ENCODE measurements around the gene PSKH1.

DNA sequence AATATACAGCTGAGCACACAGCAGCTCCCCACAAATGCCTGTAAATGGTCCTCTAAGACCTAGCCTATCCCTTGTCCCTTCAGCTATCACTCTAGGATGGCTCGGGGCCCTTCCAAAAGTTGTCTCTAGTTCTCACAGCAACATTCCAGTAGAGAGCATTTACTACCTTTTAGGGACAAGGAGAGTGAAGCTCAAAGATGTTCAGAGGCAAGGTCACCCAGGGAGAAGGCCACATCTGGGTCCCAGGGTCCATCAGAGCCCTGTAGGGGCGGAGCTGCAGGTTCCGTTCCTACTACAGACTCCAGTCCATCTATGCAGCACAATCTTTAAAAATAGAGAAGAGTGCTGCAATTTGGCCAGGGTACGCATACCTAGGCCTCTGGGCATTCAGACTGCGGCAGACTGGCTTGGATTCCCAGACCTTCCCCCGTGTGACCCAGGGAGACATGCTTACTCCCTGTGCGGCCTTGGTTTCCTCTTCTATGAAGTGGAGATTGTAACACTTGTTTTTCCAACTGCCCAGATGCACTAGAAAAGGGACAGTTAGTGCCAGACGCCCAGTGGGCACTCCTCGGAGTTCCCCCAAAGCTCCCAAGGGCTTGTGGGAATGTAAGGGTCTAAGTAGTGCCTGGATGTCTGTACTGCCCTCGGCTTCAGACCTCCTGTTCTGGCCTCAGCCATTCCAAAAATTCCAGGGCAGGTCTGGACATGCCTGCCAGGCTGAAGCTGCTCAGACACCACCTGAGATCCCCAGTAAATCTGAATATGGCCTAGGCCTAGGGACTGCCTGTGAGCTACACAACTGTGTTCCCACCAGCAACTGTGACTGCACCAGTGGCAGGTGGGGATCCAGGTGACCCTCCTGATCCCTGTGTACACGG lies 72.9 kb downstream of the PSKH1 start:
- TF ChIP-seq SPI1 (IDR thresholded peaks at IDR 0.05; ENCODE audit: borderline replicate concordance, low read depth), result no peak
- TF ChIP-seq, protein P1, sequence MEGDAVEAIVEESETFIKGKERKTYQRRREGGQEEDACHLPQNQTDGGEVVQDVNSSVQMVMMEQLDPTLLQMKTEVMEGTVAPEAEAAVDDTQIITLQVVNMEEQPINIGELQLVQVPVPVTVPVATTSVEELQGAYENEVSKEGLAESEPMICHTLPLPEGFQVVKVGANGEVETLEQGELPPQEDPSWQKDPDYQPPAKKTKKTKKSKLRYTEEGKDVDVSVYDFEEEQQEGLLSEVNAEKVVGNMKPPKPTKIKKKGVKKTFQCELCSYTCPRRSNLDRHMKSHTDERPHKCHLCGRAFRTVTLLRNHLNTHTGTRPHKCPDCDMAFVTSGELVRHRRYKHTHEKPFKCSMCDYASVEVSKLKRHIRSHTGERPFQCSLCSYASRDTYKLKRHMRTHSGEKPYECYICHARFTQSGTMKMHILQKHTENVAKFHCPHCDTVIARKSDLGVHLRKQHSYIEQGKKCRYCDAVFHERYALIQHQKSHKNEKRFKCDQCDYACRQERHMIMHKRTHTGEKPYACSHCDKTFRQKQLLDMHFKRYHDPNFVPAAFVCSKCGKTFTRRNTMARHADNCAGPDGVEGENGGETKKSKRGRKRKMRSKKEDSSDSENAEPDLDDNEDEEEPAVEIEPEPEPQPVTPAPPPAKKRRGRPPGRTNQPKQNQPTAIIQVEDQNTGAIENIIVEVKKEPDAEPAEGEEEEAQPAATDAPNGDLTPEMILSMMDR (IDR thresholded peaks at IDR 0.05; ENCODE audit: insufficient read depth, low read length), result no peak
- no peak for TF ChIP-seq POLR2AphosphoS5 (IDR thresholded peaks at IDR 0.05; ENCODE audit: low read depth)

Measured in HL-60 (cell line).